HepG2 (cell line): ENCODE data around the gene SLC12A9. TPM values are rescaled to one million over a fixed set of nuclear protein-coding genes. Genes with fewer than 3 reads are reported as not detected.
A peak's percentile ranks its signal among the peaks of the same experiment; 100 is the strongest.

Experiments used
- ATAC-seq: fragments of 200-7000 bp; cut with Tn5 transposase; 3 replicates; pipeline ENCODE4 v1.9.1; 2020; ENCODE audit warnings: mild to moderate bottlenecking, moderate library complexity
- BruUV-seq: library from RNA; stranded (reverse); fragments of 400-500 nt; replicated peaks from 2 replicates; lab custom pipeline; 2021; lab: Mats Ljungman, UMichigan
- CTCF ChIA-PET: fragments of 300-600 bp; formaldehyde crosslinking; extraction: SDS; loops from one replicate; lab custom pipeline; 2021; ENCODE audit warnings: low total read pairs, inconsistent platforms, low intra/inter-chr PET ratio; lab: Yijun Ruan, JAX
- POLR2A ChIA-PET: fragments of 350-600 bp; sonication (Branson Sonifier 250); formaldehyde crosslinking; loops from one replicate; lab custom pipeline; 2020; ENCODE audit warnings: antibody characterized with exemption, inconsistent platforms; lab: Yijun Ruan, JAX
- DNase-seq: peaks from one replicate; pipeline ENCODE4 v3.0.0-alpha.2; 2015; ENCODE audit warnings: low spot score
- FAIRE-seq: peaks from 3 replicates; lab custom pipeline; 2011; peaks lifted over from hg19 to GRCh38; lab: Jason Lieb, UNC
- H2AFZ ChIP-seq: one replicate; pipeline ENCODE4 v1.6.1; 2011; ENCODE audit warnings: low read length, inconsistent platforms
- H3K27ac ChIP-seq: fragments of 300-600 bp; 3 replicates; pipeline ENCODE4 v1.8.0; 2011; ENCODE audit warnings: mixed run types, mild to moderate bottlenecking, mixed read lengths, low read length, inconsistent platforms; ENCODE audit not compliant: insufficient read depth; ENCODE audit errors: extremely low read length
- H3K27me3 ChIP-seq, 2 experiments: fragments of 200-600 bp in 1 of 2; 2 replicates in 1 of 2; 3 replicates in 1 of 2; pipeline versions ENCODE4 v1.6.0 to v1.8.0; 2011; ENCODE audit warnings: low read length in 2 of 2, mild to moderate bottlenecking in 2 of 2, moderate library complexity in 2 of 2, inconsistent platforms in 1 of 2; ENCODE audit not compliant: insufficient read depth in 2 of 2, control insufficient read depth in 1 of 2
- H3K36me3 ChIP-seq, 2 experiments: fragments of 200-600 bp in 1 of 2; replicated peaks in 1 of 2; 2 replicates in 1 of 2; 3 replicates in 1 of 2; pipeline versions ENCODE4 v1.5.1 to v1.8.0; 2011; ENCODE audit warnings: low read length in 2 of 2, inconsistent platforms in 1 of 2; ENCODE audit not compliant: insufficient read depth in 2 of 2, control insufficient read depth in 1 of 2
- H3K4me1 ChIP-seq: 2 replicates; pipeline ENCODE4 v1.5.1; 2012; ENCODE audit warnings: low read length, inconsistent platforms; ENCODE audit not compliant: insufficient read depth
- H3K4me2 ChIP-seq: 2 replicates; pipeline ENCODE4 v1.6.0; 2011; ENCODE audit warnings: low read depth, low read length, inconsistent platforms
- H3K4me3 ChIP-seq, 3 experiments: fragments of 200-600 bp in 1 of 3; sonication (generic), shearing (Covaris generic) in 1 of 3; replicated peaks in 1 of 3; 2 replicates each; pipeline ENCODE4 v1.5.1; 2011 to 2016; ENCODE audit warnings: low read length in 3 of 3, inconsistent platforms in 2 of 3, low read depth in 2 of 3, mild to moderate bottlenecking in 2 of 3, control low read depth in 1 of 3, mixed read lengths in 1 of 3; ENCODE audit not compliant: insufficient read depth in 1 of 3
- H3K79me2 ChIP-seq: one replicate; pipeline ENCODE4 v1.6.1; 2011; ENCODE audit warnings: low read length, inconsistent platforms; ENCODE audit not compliant: insufficient read depth
- H3K9ac ChIP-seq: 2 replicates; pipeline ENCODE4 v1.6.0; 2011; ENCODE audit warnings: mild to moderate bottlenecking, low read depth, low read length, inconsistent platforms; ENCODE audit not compliant: insufficient read depth
- H3K9me3 ChIP-seq: 2 replicates; pipeline ENCODE4 v1.5.1; 2012; ENCODE audit warnings: mild to moderate bottlenecking, low read length
- H4K20me1 ChIP-seq: 2 replicates; pipeline ENCODE4 v1.6.0; 2011; ENCODE audit warnings: inconsistent platforms, mild to moderate bottlenecking, low read length, moderate library complexity; ENCODE audit not compliant: insufficient read depth
- CCAR2 ChIP-seq: fragments of 200-400 bp; formaldehyde crosslinking; optimal IDR thresholded peaks from 2 replicates; pipeline ENCODE3; 2018; ENCODE audit warnings: low read depth, mild to moderate bottlenecking, low read length, moderate library complexity
- DNMT3B ChIP-seq: conservative IDR thresholded peaks from 2 replicates; pipeline ENCODE4 v1.6.1; 2016; ENCODE audit warnings: missing biosample characterization, control low read depth
- GTF2F1 ChIP-seq: fragments of 150-350 bp; IDR thresholded peaks from 2 replicates; pipeline ENCODE4 v1.6.1; 2014; ENCODE audit warnings: low read length
- GTF3A ChIP-seq: sonication (generic); formaldehyde crosslinking; conservative IDR thresholded peaks from 2 replicates; pipeline ENCODE4 v1.4.0; 2020; ENCODE audit warnings: mild to moderate bottlenecking, missing genetic modification reagents
- HNF4G ChIP-seq, 2 experiments: sonication (generic) in 1 of 2; formaldehyde crosslinking in 1 of 2; IDR thresholded peaks; 2 replicates each; pipeline versions ENCODE4 v1.4.0 to v1.6.1; 2011 to 2020; ENCODE audit warnings: borderline replicate concordance in 2 of 2, low read depth in 2 of 2, mild to moderate bottlenecking in 2 of 2, low read length in 1 of 2, missing genetic modification reagents in 1 of 2, moderate library complexity in 1 of 2
- ISX ChIP-seq: sonication (generic); formaldehyde crosslinking; conservative IDR thresholded peaks from 2 replicates; pipeline ENCODE4 v1.5.0; 2020; ENCODE audit warnings: missing genetic modification reagents
- KDM5B ChIP-seq: sonication (generic); formaldehyde crosslinking; IDR thresholded peaks from 2 replicates; pipeline ENCODE4 v1.4.0; 2020; ENCODE audit warnings: missing genetic modification reagents, mild to moderate bottlenecking, borderline replicate concordance
- NR2F2 ChIP-seq: IDR thresholded peaks from 2 replicates; pipeline ENCODE4 v1.6.1; 2012; ENCODE audit warnings: low read depth, inconsistent platforms, borderline replicate concordance
- PPARG ChIP-seq: conservative IDR thresholded peaks from 2 replicates; pipeline ENCODE4 v1.6.1; 2016; ENCODE audit warnings: missing biosample characterization, missing genetic modification reagents
- RARA ChIP-seq: IDR thresholded peaks from 2 replicates; pipeline ENCODE4 v1.6.1; 2016; ENCODE audit warnings: missing genetic modification reagents, missing compliant biosample characterization
- TGIF2 ChIP-seq: IDR thresholded peaks from 2 replicates; pipeline ENCODE4 v1.6.1; 2016; ENCODE audit warnings: control low read depth, missing compliant biosample characterization
- ZBTB3 ChIP-seq: sonication (generic); formaldehyde crosslinking; IDR thresholded peaks from 2 replicates; pipeline ENCODE4 v1.4.0; 2020; ENCODE audit warnings: low read depth, mild to moderate bottlenecking, moderate library complexity, missing genetic modification reagents, borderline replicate concordance
- ZNF382 ChIP-seq: sonication (generic); formaldehyde crosslinking; IDR thresholded peaks from 2 replicates; pipeline ENCODE4 v1.5.0; 2020; ENCODE audit warnings: missing genetic modification reagents, mild to moderate bottlenecking, borderline replicate concordance
- ZNF552 ChIP-seq: sonication (generic); formaldehyde crosslinking; IDR thresholded peaks from 2 replicates; pipeline ENCODE4 v1.9.0; 2022; ENCODE audit warnings: missing genetic modification reagents, mild to moderate bottlenecking, borderline replicate concordance
- ZNF563 ChIP-seq: sonication (generic); formaldehyde crosslinking; IDR thresholded peaks from 2 replicates; pipeline ENCODE4 v1.8.0; 2022; ENCODE audit warnings: mild to moderate bottlenecking, moderate library complexity, missing genetic modification reagents
- ZNF672 ChIP-seq: sonication (generic); formaldehyde crosslinking; IDR thresholded peaks from 2 replicates; pipeline ENCODE4 v1.8.1; 2022; ENCODE audit warnings: missing genetic modification reagents
- ZNF766 ChIP-seq: sonication (generic); formaldehyde crosslinking; IDR thresholded peaks from 2 replicates; pipeline ENCODE4 v1.5.0; 2020; ENCODE audit warnings: missing genetic modification reagents, borderline replicate concordance
- ZNF879 ChIP-seq: sonication (generic); formaldehyde crosslinking; IDR thresholded peaks from 2 replicates; pipeline ENCODE4 v1.8.1; 2023; ENCODE audit warnings: missing genetic modification reagents
- WGBS: methylation state at CpG from one replicate; pipeline ENCODE4 v1.1.6; 2017; ENCODE audit warnings: low lambda C conversion rate; 5-methylcytosine and 5-hydroxymethylcytosine counted together
- in situ Hi-C: cut with HindIII; loops from 2 replicates; pipeline ENCODE4 v1.10.0; 2017; ENCODE audit warnings: low pct_unique_long_range_greater_than_20kb; ENCODE audit not compliant: extremely low pct_ligation_motif_present
- intact Hi-C: fragments of 100-400 bp; cut with micrococcal nuclease; formaldehyde crosslinking; loops from one replicate; pipeline ENCODE4 v1.10.0; 2022; ENCODE audit not compliant: unreplicated experiment
- polyA plus RNA-seq, 8 experiments: library from polyadenylated mRNA; depleted of rRNA in 3 of 8; stranded (reverse) in 7 of 8; unstranded in 1 of 8; fragments of >200 nt; fragmentation: Illumina TruSeq in 4 of 8; extraction: Trizol in 4 of 8; gene quantifications; 2 replicates each; pipeline versions ENCODE4 v1.2.1 to v1.2.3, GENCODE V29; 2011 to 2016; ENCODE audit warnings: low read depth in 4 of 8, missing spikeins in 1 of 8, mixed read lengths in 1 of 8; ENCODE audit not compliant: insufficient read depth in 1 of 8
- total RNA-seq, 5 experiments: library from RNA; depleted of rRNA; stranded (reverse); fragments of >200 nt; fragmentation: Illumina TruSeq; extraction: Trizol; gene quantifications; 2 replicates each; pipeline ENCODE4 v1.2.3, GENCODE V29; 2016; ENCODE audit warnings: low read depth in 1 of 5
- TF ChIP-seq, protein P1 (sequence below): sonication (generic); formaldehyde crosslinking; IDR thresholded peaks from 2 replicates; pipeline ENCODE4 v1.5.0; 2020; ENCODE audit warnings: missing genetic modification reagents
- TF ChIP-seq, protein P2 (sequence below): sonication (generic); formaldehyde crosslinking; IDR thresholded peaks from 2 replicates; pipeline ENCODE4 v1.4.0; 2020; ENCODE audit warnings: missing genetic modification reagents, mild to moderate bottlenecking, borderline replicate concordance

The SLC12A9 gene
- total and polyA plus RNA-seq, 2 of the 13 experiments (the other 11 are each of a cell fraction or from before 2014, with no cell fraction given) = 8.7 to 16.6 TPM

- TF ChIP-seq HNF4G (IDR thresholded peaks at IDR 0.05; ENCODE audit: borderline replicate concordance, low read depth, low read length) = no peak; the same call in 1 of the 2 replicates
- TF ChIP-seq HNF4G (CRISPR knock-in tag; IDR thresholded peaks at IDR 0.05; ENCODE audit: borderline replicate concordance, low read depth) = peak; percentile 43; the same call in 1 of the 2 replicates
- peak; percentile 93; the same call in 1 of the 2 replicates for TF ChIP-seq ZBTB3
- TF ChIP-seq ZNF672 (CRISPR knock-in tag) = no peak
- no peak; the same call in 1 of the 2 replicates for TF ChIP-seq ZNF552 (CRISPR knock-in tag)
- TF ChIP-seq ZNF382 (CRISPR knock-in tag) = no peak
- TF ChIP-seq GTF3A = peak; percentile 86; the same call in 1 of the 2 replicates
- TF ChIP-seq DNMT3B (CRISPR knock-in tag) = no peak
- TF ChIP-seq, protein P1, sequence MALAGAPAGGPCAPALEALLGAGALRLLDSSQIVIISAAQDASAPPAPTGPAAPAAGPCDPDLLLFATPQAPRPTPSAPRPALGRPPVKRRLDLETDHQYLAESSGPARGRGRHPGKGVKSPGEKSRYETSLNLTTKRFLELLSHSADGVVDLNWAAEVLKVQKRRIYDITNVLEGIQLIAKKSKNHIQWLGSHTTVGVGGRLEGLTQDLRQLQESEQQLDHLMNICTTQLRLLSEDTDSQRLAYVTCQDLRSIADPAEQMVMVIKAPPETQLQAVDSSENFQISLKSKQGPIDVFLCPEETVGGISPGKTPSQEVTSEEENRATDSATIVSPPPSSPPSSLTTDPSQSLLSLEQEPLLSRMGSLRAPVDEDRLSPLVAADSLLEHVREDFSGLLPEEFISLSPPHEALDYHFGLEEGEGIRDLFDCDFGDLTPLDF (CRISPR knock-in tag) = peak; percentile 94
- TF ChIP-seq, all 625 proteins: peak for 322
Measured at GRCh38 chr7:100874577-100875355, 22.3 kb downstream of the SLC12A9 start, which contains the start of gene SRRT (continued).

DNA sequence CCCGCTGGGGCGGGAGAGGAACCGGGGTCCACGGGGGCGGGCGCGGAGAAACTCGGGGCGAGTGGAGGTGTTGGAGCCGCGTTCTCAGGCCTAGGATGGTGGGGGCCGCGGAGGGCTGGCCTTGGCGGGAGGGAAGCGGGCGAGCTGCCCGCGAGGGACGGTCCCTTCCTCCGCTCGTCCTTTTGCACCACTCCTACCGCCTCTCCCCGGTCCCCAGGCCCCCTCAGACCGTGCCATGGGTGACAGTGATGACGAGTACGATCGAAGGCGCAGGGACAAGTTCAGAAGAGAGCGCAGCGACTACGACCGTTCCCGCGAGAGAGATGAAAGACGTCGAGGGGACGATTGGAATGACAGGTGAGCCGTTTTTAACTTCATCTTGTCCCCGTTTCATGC, 22.8 kb downstream of the SLC12A9 start:
- Histone ChIP-seq H3K27ac (peak overlapping the region; percentile 87), H3K4me3 (peak overlapping the region; percentile 84 to 89 (median 86)), H4K20me1 (peaks cover 23% of the 10 kb centered on the region), H3K4me1 (peaks cover 45% of the 10 kb centered on the region), H3K4me2 (peak overlapping the region; percentile 94), H2AFZ (no peak overlapping the region), H3K79me2 (peaks cover 50% of the 10 kb centered on the region), H3K36me3 (peaks cover 4 to 30% of the 10 kb centered on the region in 2 experiments), H3K9me3 (no peaks in the 10 kb centered on the region), H3K9ac (peak overlapping the region; percentile 91), H3K27me3 (peaks cover 0 to 2% of the 10 kb centered on the region in 2 experiments; a peak in 1 of 5 replicates)
- 1% methylated on average over 25 of the region's 39 CpGs for WGBS
- CTCF ChIA-PET = no interaction called here
- FAIRE-seq (no peak), ATAC-seq (peak; percentile 75), DNase-seq (peak; percentile 40)
- in situ Hi-C loops (loop anchor here (25.0 kb wide), 1 partner anchor 412 kb away; no protein-coding TSS in a partner anchor), intact Hi-C loops (no loop called here)
- BruUV-seq = TSS peak; percentile 76
- POLR2A ChIA-PET = interaction anchor here (0.5 to 2.6 kb wide), 35 partner anchors 12 to 446 kb away, joined by 3 to 141 read pairs (median 4); partner anchors contain the start of genes ACHE, EPHB4, FIS1 and GNB2
- TF ChIP-seq PPARG (CRISPR knock-in tag) (no peak), RARA (CRISPR knock-in tag) (0 out of 2 replicates have a peak, but pooled peaks have one; percentile 15), ZNF766 (CRISPR knock-in tag) (no peak), CCAR2 (no peak), GTF2F1 (no peak), ZNF563 (peak; percentile 10; the same call in 1 of the 2 replicates), NR2F2 (no peak), KDM5B (CRISPR knock-in tag) (no peak), ZNF879 (CRISPR knock-in tag) (0 out of 2 replicates have a peak, but pooled peaks have one; percentile 14), ISX (CRISPR knock-in tag) (no peak), TGIF2 (CRISPR knock-in tag) (0 out of 2 replicates have a peak, but pooled peaks have one; percentile 21)
- TF ChIP-seq, protein P2, sequence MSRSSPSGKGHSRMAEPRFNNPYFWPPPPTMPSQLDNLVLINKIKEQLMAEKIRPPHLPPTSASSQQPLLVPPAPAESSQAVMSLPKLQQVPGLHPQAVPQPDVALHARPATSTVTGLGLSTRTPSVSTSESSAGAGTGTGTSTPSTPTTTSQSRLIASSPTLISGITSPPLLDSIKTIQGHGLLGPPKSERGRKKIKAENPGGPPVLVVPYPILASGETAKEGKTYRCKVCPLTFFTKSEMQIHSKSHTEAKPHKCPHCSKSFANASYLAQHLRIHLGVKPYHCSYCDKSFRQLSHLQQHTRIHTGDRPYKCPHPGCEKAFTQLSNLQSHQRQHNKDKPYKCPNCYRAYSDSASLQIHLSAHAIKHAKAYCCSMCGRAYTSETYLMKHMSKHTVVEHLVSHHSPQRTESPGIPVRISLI (CRISPR knock-in tag) = no peak
